Stomach (tissue), 4 donors: ENCODE measurements around the gene FICD.

Experiments used
- EP300 ChIP-seq: sonication (generic); formaldehyde crosslinking; IDR thresholded peaks from one replicate; pipeline ENCODE4 v1.6.1; 2017; ENCODE audit warnings: antibody characterized with exemption
- POLR2A ChIP-seq, 4 donors: fragments of 450-650 bp; IDR thresholded peaks; one replicate each; pipeline ENCODE4 v1.6.1; 2016; ENCODE audit warnings: antibody characterized with exemption in 4 of 4, control low read depth in 2 of 4, mild to moderate bottlenecking in 1 of 4, moderate library complexity in 1 of 4
- POLR2AphosphoS5 ChIP-seq, 3 donors: sonication (generic); formaldehyde crosslinking; IDR thresholded peaks; one replicate each; pipeline ENCODE4 v1.6.1; 2016; ENCODE audit warnings: antibody characterized with exemption in 3 of 3
- TF ChIP-seq, protein P1 (sequence below), 7 experiments: fragments of 450-650 bp in 4 of 7; fragments of 200-600 bp in 3 of 7; sonication (generic) in 3 of 7; IDR thresholded peaks; one replicate each; pipeline ENCODE4 v1.5.1; 2016 to 2019; ENCODE audit warnings: antibody characterized with exemption in 7 of 7, control low read depth in 2 of 7, mild to moderate bottlenecking in 1 of 7

GRCh38 chr12:108484431-108484830 is 30.6 kb upstream of the FICD start:
- TF ChIP-seq POLR2A (IDR thresholded peaks at IDR 0.05) (no peak), EP300 (no peak), POLR2AphosphoS5 (IDR thresholded peaks at IDR 0.05) (no peak)
- TF ChIP-seq, protein P1, sequence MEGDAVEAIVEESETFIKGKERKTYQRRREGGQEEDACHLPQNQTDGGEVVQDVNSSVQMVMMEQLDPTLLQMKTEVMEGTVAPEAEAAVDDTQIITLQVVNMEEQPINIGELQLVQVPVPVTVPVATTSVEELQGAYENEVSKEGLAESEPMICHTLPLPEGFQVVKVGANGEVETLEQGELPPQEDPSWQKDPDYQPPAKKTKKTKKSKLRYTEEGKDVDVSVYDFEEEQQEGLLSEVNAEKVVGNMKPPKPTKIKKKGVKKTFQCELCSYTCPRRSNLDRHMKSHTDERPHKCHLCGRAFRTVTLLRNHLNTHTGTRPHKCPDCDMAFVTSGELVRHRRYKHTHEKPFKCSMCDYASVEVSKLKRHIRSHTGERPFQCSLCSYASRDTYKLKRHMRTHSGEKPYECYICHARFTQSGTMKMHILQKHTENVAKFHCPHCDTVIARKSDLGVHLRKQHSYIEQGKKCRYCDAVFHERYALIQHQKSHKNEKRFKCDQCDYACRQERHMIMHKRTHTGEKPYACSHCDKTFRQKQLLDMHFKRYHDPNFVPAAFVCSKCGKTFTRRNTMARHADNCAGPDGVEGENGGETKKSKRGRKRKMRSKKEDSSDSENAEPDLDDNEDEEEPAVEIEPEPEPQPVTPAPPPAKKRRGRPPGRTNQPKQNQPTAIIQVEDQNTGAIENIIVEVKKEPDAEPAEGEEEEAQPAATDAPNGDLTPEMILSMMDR (IDR thresholded peaks at IDR 0.05), result no peak
